Ecto neural progenitor cell (in vitro differentiated cells): ENCODE data around the gene SORBS1.

Source experiments
- DNase-seq: peaks from one replicate; pipeline ENCODE4 v3.0.0-alpha.2; 2018; ENCODE audit warnings: low spot score

Gene SORBS1

DNA sequence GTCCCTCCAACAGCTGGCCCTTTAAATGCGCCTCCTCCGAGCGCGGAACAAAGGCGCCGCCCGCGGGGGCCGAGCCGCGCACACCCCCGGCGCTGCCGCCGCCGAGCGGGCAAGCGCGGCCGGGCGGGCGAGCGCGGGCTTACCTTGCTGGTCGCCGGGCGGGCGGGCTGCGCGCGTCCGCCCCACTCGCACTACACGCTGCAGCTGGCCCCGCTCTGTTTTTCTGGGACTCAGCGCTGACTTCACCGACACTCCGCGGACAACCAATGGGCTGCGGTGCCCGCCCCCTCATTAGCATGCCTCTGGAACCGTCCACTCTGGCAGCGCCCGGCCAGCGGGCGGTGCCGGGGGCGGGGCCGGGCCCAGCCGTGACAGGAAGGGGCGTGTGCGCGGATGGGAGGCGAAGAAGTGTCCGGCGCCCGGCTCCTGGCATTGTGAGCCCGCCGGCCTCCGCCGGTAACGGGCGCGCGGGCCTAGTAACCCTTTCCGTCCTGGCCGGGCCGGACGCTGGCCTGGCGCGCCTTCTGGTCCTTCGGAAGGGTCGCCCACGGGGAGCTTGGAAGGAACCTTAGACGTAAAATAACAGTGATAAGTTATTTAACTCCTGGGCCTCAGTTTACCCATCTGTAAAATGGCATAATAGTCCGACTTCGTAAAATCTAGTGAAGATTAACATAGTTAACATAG lies at the start of gene SORBS1:
TSS of gene SORBS1 (minus strand) at position 195 of the 687 bp plus-strand sequence. CDS start 120,236 bp downstream, outside the sequence.
- DNase-seq, result peak; percentile 98

DNA sequence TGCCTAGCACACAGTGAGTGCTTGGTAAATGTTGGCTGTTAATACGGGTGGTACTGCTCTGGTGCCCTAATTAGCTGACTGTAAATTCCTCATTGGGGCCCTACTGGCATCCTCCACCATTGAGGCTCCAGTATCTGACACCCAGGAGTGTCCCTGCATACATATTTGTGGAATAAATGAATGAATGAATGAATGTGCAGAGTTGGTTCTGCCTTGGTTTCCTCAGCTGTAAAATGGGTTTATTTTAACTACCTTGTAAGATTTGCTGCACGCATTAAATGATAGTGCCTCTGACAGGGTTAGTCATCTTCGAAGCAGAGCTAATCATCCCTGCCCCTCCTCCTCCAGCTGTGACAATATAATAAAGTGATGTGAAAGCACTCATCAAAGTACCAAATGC lies 49.6 kb upstream of the SORBS1 start:
- DNase-seq, result no peak

DNA sequence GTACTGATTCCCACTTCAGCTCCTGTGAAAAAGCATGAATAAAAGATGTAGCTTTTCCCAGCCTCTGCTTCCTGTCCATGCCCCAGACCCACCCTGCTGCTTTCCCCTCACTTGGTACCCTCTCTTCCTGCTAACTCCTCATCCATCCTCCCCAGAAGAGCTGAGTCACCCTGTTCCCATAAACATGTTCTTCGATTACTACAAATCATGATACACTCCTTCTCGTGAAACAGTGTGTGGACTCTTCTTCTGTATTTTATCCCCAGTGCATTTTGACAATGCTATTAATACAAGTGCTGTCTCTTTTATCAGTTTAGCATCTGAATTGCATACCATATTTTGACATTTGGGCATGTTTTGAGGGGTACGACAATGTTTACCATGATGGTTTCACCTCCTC lies 45.8 kb upstream of the SORBS1 start:
- no peak for DNase-seq

DNA sequence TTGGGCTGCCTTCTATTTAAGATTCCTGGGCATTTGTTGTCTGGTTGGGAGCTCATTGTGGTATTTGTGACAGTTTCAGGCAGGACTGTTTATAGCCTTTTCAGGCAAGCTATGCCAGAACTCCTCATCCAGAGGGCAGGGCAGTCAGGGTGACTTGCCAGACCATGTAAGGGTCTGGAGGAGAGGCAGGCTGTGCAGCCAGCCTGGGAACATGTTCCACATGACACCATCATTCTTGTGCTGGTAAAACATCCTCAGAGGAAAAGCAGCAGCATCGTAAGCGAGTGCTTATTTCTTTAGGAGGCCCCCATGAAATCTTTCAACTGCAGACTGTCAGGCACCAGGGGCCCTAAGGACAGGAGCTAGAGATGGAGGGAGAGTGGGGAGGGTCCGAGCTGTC lies 44.0 kb upstream of the SORBS1 start:
- no peak for DNase-seq

DNA sequence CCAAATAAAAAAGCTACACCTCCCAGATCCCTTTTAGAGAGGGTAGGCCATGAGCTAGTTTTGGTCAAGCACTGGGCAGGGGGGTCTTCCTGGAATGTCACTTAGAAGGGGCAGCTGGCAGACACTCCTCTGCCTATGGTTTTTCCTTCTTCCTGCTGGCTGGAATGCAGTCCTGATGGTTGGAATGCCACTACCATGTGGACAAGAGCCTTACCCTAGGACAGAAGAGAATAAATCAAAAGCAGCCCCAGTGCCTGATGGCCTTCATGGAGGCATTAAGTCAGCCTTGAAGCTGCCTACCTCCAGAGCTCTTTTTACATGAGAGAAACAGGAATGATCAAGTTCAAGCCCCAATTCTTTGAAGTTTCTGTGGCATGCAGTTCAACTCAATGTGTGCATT lies 43.5 kb upstream of the SORBS1 start:
- DNase-seq, result no peak

DNA sequence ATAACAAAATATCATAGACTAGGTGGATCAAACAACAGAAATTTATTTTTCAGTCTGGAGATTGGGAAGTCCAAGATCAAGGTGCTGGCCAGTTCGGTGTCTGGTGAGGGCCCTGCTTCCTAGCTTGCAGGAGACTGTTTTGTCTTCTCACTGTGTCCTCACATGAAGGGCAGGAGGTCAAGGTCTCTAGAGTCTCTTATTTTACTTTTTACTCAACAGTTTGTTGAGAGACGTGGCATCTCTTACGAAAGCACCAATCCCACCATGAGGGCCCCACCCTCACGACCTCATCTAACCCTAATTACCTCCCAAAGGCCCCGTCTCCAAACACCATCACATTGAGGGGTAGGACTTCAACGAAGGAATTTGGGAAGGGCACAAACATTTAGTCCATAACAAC lies 41.2 kb upstream of the SORBS1 start:
- DNase-seq, result no peak

DNA sequence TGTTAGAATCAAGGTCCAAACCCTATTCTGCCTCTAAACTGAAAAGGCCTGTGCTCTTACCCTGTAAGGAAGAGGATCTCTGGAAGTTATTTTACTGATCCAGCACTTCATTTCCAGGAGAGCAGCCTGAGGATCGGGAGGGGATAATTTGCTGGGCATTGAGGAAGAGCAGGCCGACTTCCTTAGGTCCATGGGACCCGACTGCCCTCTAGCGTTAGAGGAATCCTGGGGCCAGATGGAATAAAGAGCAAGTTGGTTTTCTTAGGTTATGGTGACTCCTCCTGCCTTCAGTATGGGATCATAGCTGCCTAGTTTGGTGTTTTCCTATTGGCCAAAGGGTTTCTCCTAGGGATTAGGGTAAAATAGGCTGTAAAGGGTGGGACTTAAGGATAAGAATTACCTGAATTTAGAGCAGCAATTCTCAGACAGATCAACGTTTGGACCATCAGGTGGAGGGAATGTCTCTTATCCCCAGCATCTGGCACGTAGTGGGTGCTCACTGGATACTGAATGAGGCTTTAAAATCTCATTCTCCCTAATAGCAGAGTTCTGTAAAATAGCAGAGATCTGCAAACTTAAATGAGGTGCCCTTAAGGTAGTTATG lies 40.0 kb upstream of the SORBS1 start:
- DNase-seq, result peak; percentile 82

DNA sequence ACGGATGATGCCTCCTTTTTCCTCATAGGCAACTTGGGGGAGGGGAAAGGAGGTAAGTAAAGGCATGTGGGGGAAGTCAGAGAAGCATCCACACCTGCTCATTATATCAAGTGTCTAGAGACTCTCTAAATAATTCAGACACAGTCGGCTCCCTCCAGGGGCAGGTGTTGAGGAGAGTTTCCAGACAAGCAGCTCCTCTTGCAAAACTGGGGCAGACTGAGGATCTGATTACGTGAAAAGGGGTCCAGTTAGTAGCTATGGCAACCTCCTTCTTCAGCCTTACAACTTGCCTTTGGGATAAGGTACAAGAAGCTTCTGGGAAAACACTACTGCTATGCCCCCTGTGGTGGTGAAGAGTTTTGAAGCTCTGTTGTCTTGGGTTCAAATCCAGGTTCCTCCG lies 39.0 kb upstream of the SORBS1 start:
- no peak for DNase-seq

DNA sequence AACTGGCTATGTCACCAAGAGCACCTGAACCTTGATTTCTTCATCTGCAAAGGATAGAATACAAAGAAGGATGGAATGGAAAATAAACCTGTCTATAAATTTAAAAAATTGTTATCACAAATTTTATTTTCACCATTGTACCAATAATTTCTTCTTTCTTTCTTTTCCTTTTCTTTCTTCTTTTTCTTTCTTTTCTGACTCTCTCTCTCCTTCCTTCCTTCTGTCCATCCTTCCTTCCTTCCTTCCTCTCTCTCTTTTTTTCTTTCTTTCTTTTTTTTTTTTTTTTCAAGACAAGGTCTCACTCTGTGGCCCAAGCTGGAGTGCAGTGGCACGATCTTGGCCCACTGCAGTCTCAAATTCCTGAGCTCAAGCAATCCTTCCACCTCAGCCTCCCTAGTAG lies 36.6 kb upstream of the SORBS1 start:
- DNase-seq, result no peak

DNA sequence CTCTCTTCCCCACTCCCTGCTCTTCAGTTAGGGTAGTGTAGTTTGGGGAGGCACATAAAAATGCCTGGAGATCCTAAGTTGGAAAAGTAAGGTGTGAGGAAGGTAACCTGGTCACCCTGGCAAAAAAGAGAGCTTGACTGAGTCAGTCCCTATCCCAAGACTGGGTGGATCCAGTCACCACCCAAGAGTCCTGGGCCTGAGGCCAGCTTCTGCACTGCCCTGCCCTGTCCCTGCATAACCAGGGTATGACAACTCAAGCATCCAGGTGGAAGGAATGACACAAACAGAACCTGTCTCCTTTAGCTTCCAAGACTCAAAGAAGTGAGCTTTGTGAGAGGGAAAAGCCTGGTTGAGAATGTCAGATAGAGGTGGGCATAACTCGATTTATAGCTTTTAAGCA lies 26.9 kb upstream of the SORBS1 start:
- DNase-seq, result no peak

DNA sequence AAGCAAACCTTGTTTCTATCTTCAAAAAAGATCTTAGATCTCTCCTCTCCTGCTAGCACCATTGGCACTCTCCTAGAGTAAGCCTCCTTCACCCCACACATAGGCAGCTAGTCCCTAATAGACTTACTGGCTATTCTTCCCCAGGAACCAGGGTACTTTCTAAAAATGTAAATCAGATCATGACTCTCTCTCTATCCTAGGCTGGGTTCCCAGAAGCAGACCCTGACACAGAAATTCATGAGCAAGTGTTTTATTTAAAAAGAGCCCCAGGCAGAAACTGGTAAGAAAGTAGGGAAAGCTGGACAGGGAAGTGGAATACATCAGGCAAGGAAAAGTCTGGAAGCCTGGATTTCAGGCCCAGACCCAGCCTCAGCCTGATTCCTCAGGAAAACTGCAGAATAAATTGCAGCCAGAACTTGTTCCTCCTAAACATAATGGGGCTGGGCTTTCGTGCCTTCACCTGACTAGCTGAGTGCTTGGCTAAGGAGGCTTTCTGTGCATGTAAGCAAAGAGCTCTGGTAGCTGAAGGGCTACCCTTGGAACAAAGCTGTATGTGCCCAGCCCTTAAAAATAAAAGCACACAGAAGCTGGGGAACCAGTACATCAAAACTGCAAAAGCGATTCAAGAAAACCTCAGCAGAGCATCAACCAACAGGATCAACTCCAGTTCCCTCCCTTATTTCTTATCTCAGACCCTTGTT lies 18.8 kb upstream of the SORBS1 start:
- DNase-seq, result no peak

DNA sequence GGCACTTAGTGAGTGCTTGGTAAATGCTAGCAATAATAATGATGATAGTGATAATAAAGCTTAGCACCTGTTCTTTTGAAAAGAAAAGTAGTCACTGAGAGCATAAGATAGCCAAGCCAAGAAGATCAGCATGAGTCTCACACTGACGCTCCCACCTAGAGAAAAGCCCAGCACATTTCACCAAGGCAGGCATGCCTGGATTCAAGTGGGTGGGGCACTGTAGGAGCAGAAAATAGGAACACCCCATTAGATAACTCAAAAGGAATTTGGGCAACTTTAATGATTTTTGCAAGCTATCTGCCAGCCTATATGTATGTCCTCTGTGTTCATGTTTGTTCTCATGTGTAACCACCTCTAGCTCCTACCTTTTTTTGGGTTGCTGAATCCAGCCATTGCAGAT lies 18.1 kb upstream of the SORBS1 start:
- DNase-seq, result no peak

DNA sequence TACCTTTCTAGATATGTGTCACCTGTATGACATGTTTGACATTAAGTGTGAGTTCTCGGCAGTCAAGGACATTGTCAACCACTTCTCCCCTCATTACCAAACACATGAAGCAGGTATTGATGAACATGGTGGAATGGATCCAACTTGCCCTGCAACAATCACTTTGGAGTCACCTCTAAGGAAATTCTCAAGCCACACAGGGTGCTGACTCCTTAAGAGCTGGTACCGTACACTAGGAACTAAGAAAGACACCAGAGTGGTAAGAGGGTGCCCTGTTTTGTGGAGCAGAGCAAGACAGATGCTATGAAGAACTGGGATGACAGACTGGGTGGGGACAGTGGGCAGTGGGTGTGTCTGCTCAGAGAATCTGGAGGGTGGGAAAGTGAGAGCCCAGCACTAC lies 17.4 kb upstream of the SORBS1 start:
- DNase-seq, result no peak

DNA sequence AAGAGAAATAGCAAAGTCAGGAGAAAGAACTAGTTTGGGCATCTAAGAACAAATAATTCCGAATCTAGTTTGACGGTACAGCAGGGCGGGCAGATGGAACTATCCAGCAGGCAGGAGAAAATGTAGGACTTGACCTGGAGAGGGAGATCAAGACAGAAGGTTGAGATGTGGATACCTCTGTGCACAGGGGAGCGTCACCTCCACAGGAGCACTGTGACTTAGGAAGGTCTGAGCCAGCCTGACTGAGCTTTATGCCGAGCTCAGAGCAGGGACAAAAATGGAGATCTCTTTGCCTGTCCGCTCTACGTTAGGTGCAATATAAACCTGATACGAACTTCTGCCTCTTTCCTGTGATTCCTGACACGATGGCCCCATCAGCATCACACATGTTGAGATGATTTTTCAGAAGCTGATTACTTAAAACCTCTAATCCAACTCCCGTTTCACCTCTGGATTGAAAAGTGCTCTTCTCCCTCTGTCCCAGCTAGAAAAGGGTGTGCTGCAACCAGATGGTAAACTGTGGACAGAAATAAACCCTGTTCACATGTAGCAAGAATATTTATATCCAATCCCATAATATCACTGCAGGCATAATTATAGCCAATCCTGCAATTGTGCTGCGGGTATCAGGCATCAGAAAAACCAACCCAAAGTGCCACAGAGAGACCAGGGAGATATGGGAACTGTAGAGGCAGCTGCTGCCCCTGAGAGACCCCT lies 13.6 kb upstream of the SORBS1 start:
- no peak for DNase-seq

DNA sequence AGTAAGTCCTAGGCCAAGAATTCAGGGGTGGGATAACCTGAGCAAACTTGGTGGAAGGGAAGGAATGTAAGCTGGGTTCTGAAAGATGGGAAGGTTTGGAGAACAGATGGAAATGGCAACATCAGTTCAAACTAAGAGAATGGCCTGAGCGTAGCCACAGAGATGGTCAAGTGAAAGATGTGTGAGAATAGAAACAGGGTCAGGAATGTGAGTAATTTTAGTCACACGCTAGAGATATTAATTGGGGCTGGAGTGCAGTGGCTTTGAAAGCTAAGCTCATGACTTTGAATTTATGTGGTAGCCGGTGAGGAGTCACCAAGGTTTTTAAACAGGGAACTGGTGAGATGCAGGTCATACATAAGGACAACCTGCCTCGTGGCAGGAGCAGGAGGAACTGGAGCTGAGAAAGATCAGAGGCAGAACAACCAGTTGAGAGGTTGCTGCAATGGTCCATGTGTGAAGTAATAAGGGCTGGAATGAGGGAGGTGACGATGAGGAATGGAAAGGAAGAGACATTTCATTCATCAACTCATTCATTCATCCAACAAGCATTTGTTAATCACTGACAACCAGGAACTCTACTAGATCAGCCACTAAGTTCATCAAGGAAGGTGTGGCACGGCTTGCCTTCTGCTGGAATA lies 12.9 kb upstream of the SORBS1 start:
- DNase-seq, result no peak

DNA sequence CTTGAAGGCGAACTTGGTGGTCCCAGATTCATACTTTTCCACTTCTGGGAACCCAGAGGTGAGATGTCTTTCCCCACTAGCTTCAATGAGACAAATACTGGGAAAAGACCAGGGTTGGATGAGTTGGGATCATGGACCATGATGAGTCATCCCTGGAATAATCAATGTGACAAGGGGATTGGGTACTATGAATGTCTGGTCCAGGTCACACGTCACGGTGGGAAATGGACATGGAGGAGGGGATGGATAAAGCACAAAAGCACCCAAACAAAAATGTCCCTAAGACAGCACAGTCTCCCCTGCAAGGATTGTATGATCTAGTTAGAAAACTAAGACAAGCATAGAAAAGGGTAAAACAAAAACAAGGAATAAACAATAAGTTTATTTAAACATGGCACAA lies 12.4 kb upstream of the SORBS1 start:
- no peak for DNase-seq

DNA sequence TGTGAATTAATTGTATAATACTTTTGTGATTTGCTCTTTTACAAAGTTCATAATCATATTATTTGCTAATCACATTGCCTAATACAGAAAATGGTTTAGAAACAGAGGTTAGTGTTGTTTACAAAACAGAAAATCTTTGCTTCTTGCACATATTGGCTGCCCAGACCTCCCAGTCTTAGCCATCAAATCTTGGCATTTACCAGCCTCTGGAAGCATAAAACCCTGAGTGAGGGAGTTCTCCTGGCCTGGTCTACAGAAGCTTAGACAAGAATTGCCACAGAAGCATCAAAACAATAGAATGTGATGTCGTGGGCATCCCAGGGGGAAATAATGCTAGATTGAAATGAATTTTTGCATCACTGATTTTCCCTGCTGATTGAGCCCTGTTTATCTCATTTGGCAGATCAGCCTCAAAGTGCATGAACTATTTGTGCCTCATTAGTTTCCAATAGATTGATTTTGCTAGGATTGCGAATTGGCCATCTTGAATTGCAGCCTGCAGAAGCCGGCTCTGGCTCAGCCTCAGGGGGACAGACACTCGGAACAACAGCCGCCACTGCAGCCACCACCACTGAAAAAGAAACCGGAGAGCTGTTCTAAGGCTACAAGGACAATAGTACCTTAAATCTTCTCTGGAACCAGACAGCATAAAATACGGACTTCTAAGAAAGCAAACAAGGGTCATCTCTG lies 11.1 kb upstream of the SORBS1 start:
- no peak for DNase-seq

DNA sequence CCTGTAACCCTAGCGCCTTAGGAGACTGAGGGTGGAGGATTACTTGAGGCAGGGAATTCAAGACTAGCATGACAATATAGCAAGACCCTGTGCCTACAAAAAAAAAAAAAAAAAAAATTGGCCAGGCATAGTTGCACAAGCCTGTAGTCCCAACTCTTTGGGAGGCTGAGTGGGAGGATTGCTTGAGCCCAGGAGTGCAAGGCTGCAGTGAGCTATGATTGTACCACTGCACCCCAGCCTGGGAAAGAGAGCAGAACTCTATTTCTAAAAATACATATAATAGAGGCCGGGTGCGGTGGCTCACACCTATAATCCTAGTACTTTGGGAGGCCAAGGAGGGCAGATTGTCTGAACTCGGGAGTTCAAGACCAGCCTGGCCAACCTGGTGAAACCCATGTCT lies 10.2 kb upstream of the SORBS1 start:
- DNase-seq, result no peak

DNA sequence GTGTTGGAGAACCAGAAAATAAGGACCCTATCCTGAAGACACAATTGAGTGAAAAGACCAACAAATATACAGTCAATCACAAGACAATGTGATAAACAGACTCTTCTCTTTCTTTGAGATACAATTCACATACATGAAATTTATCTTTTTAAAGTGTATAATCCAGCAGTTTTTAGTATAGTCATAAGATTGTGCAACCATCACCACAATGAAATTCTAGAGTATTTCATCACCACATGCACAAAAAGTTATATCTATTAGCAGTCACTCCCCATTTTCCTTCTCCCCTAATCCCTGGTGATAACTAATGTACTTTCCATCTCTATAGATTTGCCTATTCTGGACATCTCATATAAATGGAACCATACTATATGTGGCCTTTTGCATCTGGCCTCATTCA lies 8.2 kb upstream of the SORBS1 start:
- DNase-seq, result no peak

DNA sequence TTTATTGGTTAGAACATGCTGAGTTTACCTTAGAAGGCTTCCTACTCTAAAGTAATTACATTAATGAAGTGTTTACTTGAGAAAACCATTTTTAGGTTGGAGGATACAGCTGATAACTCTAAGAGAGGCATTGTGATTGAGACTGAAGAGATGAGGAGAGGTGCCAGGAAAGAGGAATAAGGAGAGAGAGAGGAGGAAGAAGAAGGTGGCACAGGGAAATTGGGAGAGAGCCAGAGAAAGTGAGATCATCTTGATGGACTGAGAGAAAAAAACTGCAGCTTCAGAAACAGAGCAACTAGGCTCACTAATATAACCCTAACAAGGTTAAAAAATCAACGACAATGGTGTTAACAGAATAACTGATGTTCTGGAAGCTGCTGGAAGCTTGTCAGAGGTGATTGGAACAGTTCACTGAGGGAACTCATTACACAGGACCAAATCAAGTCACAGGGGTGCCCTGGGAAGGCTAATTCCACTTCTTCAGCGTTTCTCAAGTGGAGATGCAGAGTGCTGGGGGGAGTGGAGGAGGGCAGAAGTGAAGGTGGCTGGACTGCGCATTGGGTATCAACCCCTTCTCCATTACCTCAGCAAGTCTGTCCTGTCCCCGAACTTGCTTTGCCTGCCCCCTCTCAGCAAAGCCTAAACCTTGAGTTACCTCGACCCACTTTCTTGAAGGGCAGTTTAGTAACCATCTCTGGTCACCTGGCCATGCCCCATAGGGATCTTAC lies 6.9 kb upstream of the SORBS1 start:
- DNase-seq, result no peak

DNA sequence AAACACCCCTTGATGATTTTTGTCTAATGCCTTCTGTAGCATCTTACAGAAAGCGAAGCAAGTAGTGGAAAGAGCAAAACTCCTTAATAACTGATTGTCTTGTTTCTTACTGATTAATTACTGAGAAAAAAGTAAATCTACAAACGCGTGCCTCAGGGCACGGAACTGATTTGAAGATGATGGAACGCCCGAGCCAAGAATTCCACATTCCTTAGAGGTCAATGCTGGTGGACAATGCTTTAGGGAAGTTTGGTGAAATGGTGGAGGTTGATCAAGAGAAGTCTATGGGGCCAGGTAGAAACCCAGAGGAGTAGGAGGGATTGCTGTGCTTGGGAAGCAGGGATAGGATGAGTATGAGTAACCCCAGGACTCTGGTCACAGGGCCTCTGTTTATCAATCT lies 5.0 kb upstream of the SORBS1 start:
- DNase-seq, result no peak
